IMR-90 (cell line): Measurements from ENCODE around the gene TPX2. TPM values are rescaled to one million over a fixed set of nuclear protein-coding genes. Genes with fewer than 3 reads are reported as not detected.

ENCODE experiments used
- ATAC-seq: fragments of 200-7000 bp; cut with Tn5 transposase; 2 replicates; pipeline ENCODE4 v1.9.1; 2020; ENCODE audit warnings: low read depth, mild to moderate bottlenecking, moderate library complexity
- BruUV-seq: library from RNA; stranded (reverse); fragments of 400-500 nt; replicated peaks from 2 replicates; lab custom pipeline; 2021; lab: Mats Ljungman, UMichigan
- CTCF ChIA-PET: fragments of 300-600 bp; formaldehyde crosslinking; extraction: SDS; loops from one replicate; lab custom pipeline; 2021; ENCODE audit warnings: antibody characterized with exemption; lab: Yijun Ruan, JAX
- POLR2A ChIA-PET: fragments of 300-600 bp; sonication (Branson Sonifier 250); formaldehyde crosslinking; loops from one replicate; lab custom pipeline; 2022; ENCODE audit warnings: antibody characterized with exemption; ENCODE audit not compliant: unreplicated experiment; lab: Charles Lee
- DNase-seq: peaks from one replicate; pipeline ENCODE4 v3.0.0; 2013
- H2AFZ ChIP-seq: replicated peaks from 2 replicates; pipeline ENCODE3; 2013; ENCODE audit warnings: low read length, mild to moderate bottlenecking; ENCODE audit not compliant: poor library complexity
- H2AK5ac ChIP-seq: 2 replicates; pipeline ENCODE4 v1.6.1; 2013; ENCODE audit warnings: low read depth, low read length, inconsistent platforms
- H2AK9ac ChIP-seq: replicated peaks from 2 replicates; pipeline ENCODE3; 2013; ENCODE audit warnings: mild to moderate bottlenecking, low read depth, low read length, moderate library complexity; ENCODE audit not compliant: poor library complexity
- H2BK120ac ChIP-seq: 2 replicates; pipeline ENCODE4 v1.6.1; 2013; ENCODE audit warnings: low read depth, low read length, inconsistent platforms
- H2BK15ac ChIP-seq: 3 replicates; pipeline ENCODE4 v1.6.1; 2013; ENCODE audit warnings: low read depth, low read length, inconsistent platforms
- H2BK20ac ChIP-seq: 2 replicates; pipeline ENCODE4 v1.6.1; 2013; ENCODE audit warnings: low read depth, mild to moderate bottlenecking, inconsistent platforms, low read length, moderate library complexity
- H2BK5ac ChIP-seq: 2 replicates; pipeline ENCODE4 v1.6.1; 2013; ENCODE audit warnings: mild to moderate bottlenecking, low read depth, low read length, inconsistent platforms; ENCODE audit not compliant: poor library complexity, severe bottlenecking
- H3K14ac ChIP-seq: replicated peaks from 2 replicates; pipeline ENCODE4 v1.6.1; 2013; ENCODE audit warnings: low read depth, low read length, inconsistent platforms
- H3K18ac ChIP-seq: 2 replicates; pipeline ENCODE4 v1.6.1; 2013; ENCODE audit warnings: low read depth, low read length, control low read depth
- H3K23ac ChIP-seq: 2 replicates; pipeline ENCODE4 v1.6.1; 2013; ENCODE audit warnings: low read depth, low read length, inconsistent platforms
- H3K27ac ChIP-seq: 2 replicates; pipeline ENCODE4 v1.5.1; 2013; ENCODE audit warnings: mild to moderate bottlenecking, control low read depth, low read length; ENCODE audit not compliant: insufficient read depth
- H3K27me3 ChIP-seq: 2 replicates; pipeline ENCODE4 v1.6.1; 2013; ENCODE audit warnings: low read length; ENCODE audit not compliant: control insufficient read depth, insufficient read depth
- H3K36me3 ChIP-seq: 2 replicates; pipeline ENCODE4 v1.6.1; 2013; ENCODE audit warnings: low read length, mixed read lengths; ENCODE audit not compliant: control insufficient read depth, insufficient read depth
- H3K4ac ChIP-seq: 2 replicates; pipeline ENCODE4 v1.6.1; 2013; ENCODE audit warnings: low read depth, low read length, inconsistent platforms
- H3K4me1 ChIP-seq: 2 replicates; pipeline ENCODE4 v1.6.1; 2013; ENCODE audit warnings: low read length, mixed read lengths; ENCODE audit not compliant: control insufficient read depth, insufficient read depth
- H3K4me2 ChIP-seq: 2 replicates; pipeline ENCODE4 v1.6.1; 2013; ENCODE audit warnings: low read depth, mild to moderate bottlenecking, control low read depth, low read length, moderate library complexity
- H3K4me3 ChIP-seq: 2 replicates; pipeline ENCODE4 v1.5.1; 2013; ENCODE audit warnings: low read depth, mild to moderate bottlenecking, control low read depth, low read length, moderate library complexity; ENCODE audit not compliant: insufficient read depth
- H3K56ac ChIP-seq: 2 replicates; pipeline ENCODE4 v1.6.1; 2013; ENCODE audit warnings: low read length, inconsistent platforms; ENCODE audit not compliant: insufficient read depth; ENCODE audit errors: extremely low read depth
- H3K79me1 ChIP-seq, 2 experiments: 2 replicates each; pipeline ENCODE4 v1.6.1; 2013; ENCODE audit warnings: low read length in 2 of 2, inconsistent platforms in 1 of 2, low read depth in 1 of 2
- H3K9ac ChIP-seq: 2 replicates; pipeline ENCODE4 v1.6.1; 2013; ENCODE audit warnings: low read depth, low read length, control low read depth
- H3K9me1 ChIP-seq: 2 replicates; pipeline ENCODE4 v1.6.1; 2013; ENCODE audit warnings: low read length, inconsistent platforms; ENCODE audit not compliant: insufficient read depth
- H3K9me3 ChIP-seq: 2 replicates; pipeline ENCODE4 v1.6.1; 2013; ENCODE audit warnings: low read length; ENCODE audit not compliant: control insufficient read depth, insufficient read depth
- H4K20me1 ChIP-seq: 2 replicates; pipeline ENCODE4 v1.6.1; 2013; ENCODE audit warnings: low read length, inconsistent platforms; ENCODE audit not compliant: insufficient read depth
- H4K5ac ChIP-seq: 2 replicates; pipeline ENCODE4 v1.6.1; 2013; ENCODE audit warnings: mild to moderate bottlenecking, low read depth, low read length, control low read depth
- H4K8ac ChIP-seq, 2 experiments: 2 replicates each; pipeline ENCODE4 v1.6.1; 2013; ENCODE audit warnings: low read depth in 2 of 2, low read length in 2 of 2, control low read depth in 1 of 2, inconsistent platforms in 1 of 2
- H4K91ac ChIP-seq: 2 replicates; pipeline ENCODE4 v1.6.1; 2013; ENCODE audit warnings: low read depth, low read length, inconsistent platforms; ENCODE audit not compliant: insufficient read depth
- BHLHE40 ChIP-seq: fragments of 150-350 bp; IDR thresholded peaks from 2 replicates; pipeline ENCODE4 v1.6.1; 2016; ENCODE audit warnings: mild to moderate bottlenecking, low read depth, low read length
- CEBPB ChIP-seq: IDR thresholded peaks from 2 replicates; pipeline ENCODE4 v1.6.1; 2012; ENCODE audit warnings: low read depth, low read length, improper control_type of control experiment
- CHD1 ChIP-seq: IDR thresholded peaks from 2 replicates; pipeline ENCODE4 v1.6.1; 2012; ENCODE audit warnings: low read depth, low read length, improper control_type of control experiment
- CTCF ChIP-seq: conservative IDR thresholded peaks from 2 replicates; pipeline ENCODE4 v1.5.1; 2012; ENCODE audit warnings: mild to moderate bottlenecking, low read depth, low read length, improper control_type of control experiment
- FOS ChIP-seq: fragments of 150-350 bp; IDR thresholded peaks from 2 replicates; pipeline ENCODE4 v1.6.1; 2016; ENCODE audit warnings: low read depth, low read length
- MAFK ChIP-seq: IDR thresholded peaks from 2 replicates; pipeline ENCODE4 v1.6.1; 2012; ENCODE audit warnings: low read depth, low read length, improper control_type of control experiment
- MAZ ChIP-seq: IDR thresholded peaks from 2 replicates; pipeline ENCODE4 v1.6.1; 2012; ENCODE audit warnings: low read depth, mild to moderate bottlenecking, low read length, improper control_type of control experiment, moderate library complexity, borderline replicate concordance
- MXI1 ChIP-seq: IDR thresholded peaks from 2 replicates; pipeline ENCODE4 v1.6.1; 2012; ENCODE audit warnings: low read depth, mild to moderate bottlenecking, low read length, moderate library complexity, borderline replicate concordance
- NFE2L2 ChIP-seq: fragments of 150-350 bp; IDR thresholded peaks from 2 replicates; pipeline ENCODE4 v1.6.1; 2016; ENCODE audit warnings: low read depth, mild to moderate bottlenecking, low read length
- POLR2A ChIP-seq: IDR thresholded peaks from 2 replicates; pipeline ENCODE4 v1.6.1; 2012; ENCODE audit warnings: mild to moderate bottlenecking, low read depth, low read length
- RAD21 ChIP-seq: IDR thresholded peaks from 2 replicates; pipeline ENCODE4 v1.6.1; 2012; ENCODE audit warnings: low read length, improper control_type of control experiment
- RCOR1 ChIP-seq: IDR thresholded peaks from 2 replicates; pipeline ENCODE4 v1.6.1; 2012; ENCODE audit warnings: mild to moderate bottlenecking, low read length, improper control_type of control experiment; ENCODE audit not compliant: insufficient replicate concordance
- RFX5 ChIP-seq: IDR thresholded peaks from 2 replicates; pipeline ENCODE4 v1.8.0; 2012; ENCODE audit warnings: low read depth, mild to moderate bottlenecking, low read length, moderate library complexity
- USF2 ChIP-seq: fragments of 150-350 bp; IDR thresholded peaks from 2 replicates; pipeline ENCODE4 v1.6.1; 2017; ENCODE audit warnings: mild to moderate bottlenecking, antibody characterized with exemption, low read length, low read depth
- WGBS, 2 experiments: methylation state at CpG; one replicate each; pipeline versions ENCODE4 v1.1.5 to v1.1.7; 2013; ENCODE audit warnings: missing lambda C conversion rate in 2 of 2; ENCODE audit not compliant: insufficient read length in 1 of 2; ENCODE audit errors: extremely low coverage in 2 of 2; 5-methylcytosine and 5-hydroxymethylcytosine counted together
- dilution Hi-C: fragments of 300-500 bp; cut with HindIII; formaldehyde crosslinking; loops from one replicate; pipeline ENCODE4 v1.14.3; 2018; ENCODE audit warnings: low sequenced_read_pairs; ENCODE audit not compliant: unreplicated experiment
- in situ Hi-C: fragments of 300-500 bp; cut with MboI; formaldehyde crosslinking; loops from 3 replicates; pipeline ENCODE4 v1.14.3; 2019; ENCODE audit warnings: low sequenced_read_pairs, inconsistent platforms, mixed read lengths
- intact Hi-C: fragments of 100-400 bp; cut with micrococcal nuclease; formaldehyde crosslinking; loops from 2 replicates; pipeline ENCODE4 v1.10.0; 2022
- polyA plus RNA-seq, 3 experiments: library from polyadenylated mRNA; depleted of rRNA; stranded (reverse); fragments of >200 nt; gene quantifications; 2 replicates each; pipeline ENCODE4 v1.2.3, GENCODE V29; 2012; ENCODE audit warnings: low replicate concordance in 1 of 3
- total RNA-seq: library from RNA; depleted of rRNA; stranded (reverse); fragments of >200 nt; gene quantifications from 2 replicates; pipeline ENCODE4 v1.2.3, GENCODE V29; 2012
- TF ChIP-seq, protein P1 (sequence below): fragments of 150-350 bp; IDR thresholded peaks from 2 replicates; pipeline ENCODE4 v1.6.1; 2016; ENCODE audit warnings: low read depth, mild to moderate bottlenecking, low read length, moderate library complexity, borderline replicate concordance

TPX2 gene
- total and polyA plus RNA-seq, 2 of the 4 experiments (the other 2 are of a cell fraction), result 28.5 to 72.2 TPM

DNA sequence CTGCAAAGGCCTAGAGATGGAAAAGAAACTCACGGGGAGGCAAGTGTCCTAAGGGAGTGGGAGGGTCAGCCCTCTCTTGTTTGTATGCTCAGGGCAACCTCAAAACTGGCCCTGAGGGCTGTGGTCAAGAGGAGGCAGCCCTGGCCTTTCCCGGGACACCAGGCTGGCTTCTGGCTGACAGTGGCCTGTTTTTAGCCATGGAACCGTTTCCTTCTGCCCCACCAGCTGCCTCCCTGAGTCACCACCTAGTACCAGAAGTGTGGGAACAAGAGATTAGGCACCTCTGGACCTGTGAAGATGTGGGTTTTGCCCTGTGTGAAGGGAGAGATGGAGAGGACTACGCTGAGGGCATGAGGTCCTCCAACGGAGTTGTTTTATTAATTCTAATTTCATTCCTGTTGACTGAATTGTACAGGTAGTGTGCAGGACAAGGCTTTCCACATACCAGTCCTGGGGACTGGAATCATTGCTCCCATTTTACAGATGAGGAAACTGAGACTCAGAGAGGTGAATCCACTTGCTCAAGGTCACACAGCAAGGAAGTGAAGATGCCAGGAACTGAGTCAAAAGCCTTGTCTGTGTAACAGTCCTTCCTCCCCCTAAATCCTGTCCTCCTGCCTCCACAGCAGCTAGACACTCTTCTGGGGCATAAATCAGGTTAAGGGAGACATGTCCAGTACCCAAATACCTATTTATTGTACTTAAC lies 100.8 kb downstream of the TPX2 start:
- POLR2A ChIA-PET, result no interaction called here
- Histone ChIP-seq H3K23ac (no peak overlapping the region), H4K91ac (no peak overlapping the region), H2AK9ac (no peak overlapping the region), H2BK20ac (no peak overlapping the region), H4K5ac (no peak overlapping the region), H3K79me1 (0 out of 4 replicates have a peak, but pooled peaks cover 0 to 4% of the 10 kb centered on the region in 2 experiments), H3K14ac (no peak overlapping the region), H2BK5ac (no peak overlapping the region), H3K56ac (no peak overlapping the region), H3K36me3 (no peaks in the 10 kb centered on the region), H2AFZ (no peak overlapping the region), H2BK15ac (no peak overlapping the region), H3K4ac (no peak overlapping the region), H3K4me2 (no peak overlapping the region), H2BK120ac (no peak overlapping the region), H2AK5ac (no peak overlapping the region; the same call in 1 of the 2 replicates), H4K8ac (no peak overlapping the region), H4K20me1 (peaks cover 36% of the 10 kb centered on the region), H3K4me3 (no peak overlapping the region), H3K4me1 (peaks cover 30% of the 10 kb centered on the region), H3K27me3 (no peaks in the 10 kb centered on the region), H3K9ac (no peak overlapping the region), H3K9me1 (peaks cover 36% of the 10 kb centered on the region), H3K9me3 (no peaks in the 10 kb centered on the region), H3K27ac (no peak overlapping the region), H3K18ac (no peak overlapping the region)
- intact Hi-C loops (no loop called here), dilution Hi-C loops (no loop called here), in situ Hi-C loops (loop anchor here (25.0 kb wide), 2 partner anchors 647 to 822 kb away; partner anchors contain the start of gene C20orf203)
- no peak for DNase-seq
- CTCF ChIA-PET, result interaction anchor here (0.6 kb wide), 1 partner anchor 814 kb away, joined by 4 read pairs; no protein-coding TSS in a partner anchor
- no TSS peak for BruUV-seq
- ATAC-seq, result no peak
- WGBS, 2 experiments, result 100% methylated on average over 1 of the region's 5 CpGs; no CpG with 5 or more reads in 1 of the 2 experiments
- TF ChIP-seq MXI1 (no peak), RCOR1 (no peak), MAZ (no peak), RAD21 (no peak), RFX5 (no peak), CEBPB (no peak), CHD1 (no peak), POLR2A (no peak), USF2 (no peak), BHLHE40 (no peak), CTCF (no peak), FOS (no peak), MAFK (no peak), NFE2L2 (no peak)
- TF ChIP-seq, protein P1, sequence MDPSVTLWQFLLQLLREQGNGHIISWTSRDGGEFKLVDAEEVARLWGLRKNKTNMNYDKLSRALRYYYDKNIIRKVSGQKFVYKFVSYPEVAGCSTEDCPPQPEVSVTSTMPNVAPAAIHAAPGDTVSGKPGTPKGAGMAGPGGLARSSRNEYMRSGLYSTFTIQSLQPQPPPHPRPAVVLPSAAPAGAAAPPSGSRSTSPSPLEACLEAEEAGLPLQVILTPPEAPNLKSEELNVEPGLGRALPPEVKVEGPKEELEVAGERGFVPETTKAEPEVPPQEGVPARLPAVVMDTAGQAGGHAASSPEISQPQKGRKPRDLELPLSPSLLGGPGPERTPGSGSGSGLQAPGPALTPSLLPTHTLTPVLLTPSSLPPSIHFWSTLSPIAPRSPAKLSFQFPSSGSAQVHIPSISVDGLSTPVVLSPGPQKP, result no peak
